ENCODE data around the gene DNAH11.

DNA sequence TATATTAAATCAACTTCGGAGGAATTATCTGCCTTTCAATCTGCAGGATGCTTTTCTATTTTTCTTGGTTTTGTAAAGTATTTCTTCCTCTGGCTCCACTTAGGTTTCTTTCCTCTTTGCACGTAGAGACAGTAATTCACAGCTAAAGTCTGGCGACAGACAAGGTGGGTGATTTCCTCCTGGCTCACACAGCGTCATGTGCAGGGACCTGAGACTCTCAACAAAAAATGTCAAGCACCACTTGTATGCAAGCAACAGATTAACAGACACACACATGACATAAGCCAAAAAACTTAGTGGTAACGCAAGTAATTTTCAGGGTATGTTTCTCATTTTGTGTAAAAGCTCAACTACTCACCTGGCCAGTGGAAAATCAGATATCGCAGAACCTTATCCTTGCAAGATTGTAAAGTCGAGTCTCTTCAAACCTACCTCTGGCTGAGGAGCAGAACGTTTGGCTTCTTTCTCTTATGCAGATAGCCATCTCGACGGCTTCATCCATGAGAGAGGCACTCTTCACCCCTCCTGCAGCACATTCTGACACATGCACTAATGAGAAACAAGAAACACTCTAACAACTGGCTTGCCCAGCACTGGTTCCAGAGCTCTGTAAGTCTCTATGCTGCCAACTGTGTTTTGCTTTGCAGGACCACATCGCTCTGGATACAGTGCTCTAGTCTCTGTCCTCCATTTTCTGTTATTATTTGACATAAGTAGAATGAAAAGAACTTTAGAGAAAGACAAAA, 214.9 kb downstream of the DNAH11 start:
- TF ChIP-seq, protein P1, sequence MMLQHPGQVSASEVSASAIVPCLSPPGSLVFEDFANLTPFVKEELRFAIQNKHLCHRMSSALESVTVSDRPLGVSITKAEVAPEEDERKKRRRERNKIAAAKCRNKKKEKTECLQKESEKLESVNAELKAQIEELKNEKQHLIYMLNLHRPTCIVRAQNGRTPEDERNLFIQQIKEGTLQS (IDR thresholded peaks at IDR 0.05): no peak
- TF ChIP-seq, protein P2, sequence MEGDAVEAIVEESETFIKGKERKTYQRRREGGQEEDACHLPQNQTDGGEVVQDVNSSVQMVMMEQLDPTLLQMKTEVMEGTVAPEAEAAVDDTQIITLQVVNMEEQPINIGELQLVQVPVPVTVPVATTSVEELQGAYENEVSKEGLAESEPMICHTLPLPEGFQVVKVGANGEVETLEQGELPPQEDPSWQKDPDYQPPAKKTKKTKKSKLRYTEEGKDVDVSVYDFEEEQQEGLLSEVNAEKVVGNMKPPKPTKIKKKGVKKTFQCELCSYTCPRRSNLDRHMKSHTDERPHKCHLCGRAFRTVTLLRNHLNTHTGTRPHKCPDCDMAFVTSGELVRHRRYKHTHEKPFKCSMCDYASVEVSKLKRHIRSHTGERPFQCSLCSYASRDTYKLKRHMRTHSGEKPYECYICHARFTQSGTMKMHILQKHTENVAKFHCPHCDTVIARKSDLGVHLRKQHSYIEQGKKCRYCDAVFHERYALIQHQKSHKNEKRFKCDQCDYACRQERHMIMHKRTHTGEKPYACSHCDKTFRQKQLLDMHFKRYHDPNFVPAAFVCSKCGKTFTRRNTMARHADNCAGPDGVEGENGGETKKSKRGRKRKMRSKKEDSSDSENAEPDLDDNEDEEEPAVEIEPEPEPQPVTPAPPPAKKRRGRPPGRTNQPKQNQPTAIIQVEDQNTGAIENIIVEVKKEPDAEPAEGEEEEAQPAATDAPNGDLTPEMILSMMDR (IDR thresholded peaks at IDR 0.05; ENCODE audit: low read depth, low read length, missing input control): no peak
- TF ChIP-seq GABPA (IDR thresholded peaks at IDR 0.05 in 1 of 2, conservative IDR thresholded peaks at IDR 0.05 in 1 of 2): no peak
- no peak for TF ChIP-seq TAF1 (conservative IDR thresholded peaks at IDR 0.05)
- TF ChIP-seq EGR1 (IDR thresholded peaks at IDR 0.05; ENCODE audit: low read depth in 2 of 2): no peak
- TF ChIP-seq, protein P3, sequence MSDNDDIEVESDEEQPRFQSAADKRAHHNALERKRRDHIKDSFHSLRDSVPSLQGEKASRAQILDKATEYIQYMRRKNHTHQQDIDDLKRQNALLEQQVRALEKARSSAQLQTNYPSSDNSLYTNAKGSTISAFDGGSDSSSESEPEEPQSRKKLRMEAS (IDR thresholded peaks at IDR 0.05): no peak
- no peak for TF ChIP-seq SP1 (IDR thresholded peaks at IDR 0.05)
- TF ChIP-seq, protein P4, sequence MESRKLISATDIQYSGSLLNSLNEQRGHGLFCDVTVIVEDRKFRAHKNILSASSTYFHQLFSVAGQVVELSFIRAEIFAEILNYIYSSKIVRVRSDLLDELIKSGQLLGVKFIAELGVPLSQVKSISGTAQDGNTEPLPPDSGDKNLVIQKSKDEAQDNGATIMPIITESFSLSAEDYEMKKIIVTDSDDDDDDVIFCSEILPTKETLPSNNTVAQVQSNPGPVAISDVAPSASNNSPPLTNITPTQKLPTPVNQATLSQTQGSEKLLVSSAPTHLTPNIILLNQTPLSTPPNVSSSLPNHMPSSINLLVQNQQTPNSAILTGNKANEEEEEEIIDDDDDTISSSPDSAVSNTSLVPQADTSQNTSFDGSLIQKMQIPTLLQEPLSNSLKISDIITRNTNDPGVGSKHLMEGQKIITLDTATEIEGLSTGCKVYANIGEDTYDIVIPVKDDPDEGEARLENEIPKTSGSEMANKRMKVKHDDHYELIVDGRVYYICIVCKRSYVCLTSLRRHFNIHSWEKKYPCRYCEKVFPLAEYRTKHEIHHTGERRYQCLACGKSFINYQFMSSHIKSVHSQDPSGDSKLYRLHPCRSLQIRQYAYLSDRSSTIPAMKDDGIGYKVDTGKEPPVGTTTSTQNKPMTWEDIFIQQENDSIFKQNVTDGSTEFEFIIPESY (IDR thresholded peaks at IDR 0.05): no peak
- no peak for TF ChIP-seq JUND (IDR thresholded peaks at IDR 0.05)
- TF ChIP-seq YY1 (IDR thresholded peaks at IDR 0.05): no peak
- TF ChIP-seq FOXA1 (IDR thresholded peaks at IDR 0.05): no peak
- TF ChIP-seq NR2F2 (IDR thresholded peaks at IDR 0.05): no peak
- TF ChIP-seq, protein P5, sequence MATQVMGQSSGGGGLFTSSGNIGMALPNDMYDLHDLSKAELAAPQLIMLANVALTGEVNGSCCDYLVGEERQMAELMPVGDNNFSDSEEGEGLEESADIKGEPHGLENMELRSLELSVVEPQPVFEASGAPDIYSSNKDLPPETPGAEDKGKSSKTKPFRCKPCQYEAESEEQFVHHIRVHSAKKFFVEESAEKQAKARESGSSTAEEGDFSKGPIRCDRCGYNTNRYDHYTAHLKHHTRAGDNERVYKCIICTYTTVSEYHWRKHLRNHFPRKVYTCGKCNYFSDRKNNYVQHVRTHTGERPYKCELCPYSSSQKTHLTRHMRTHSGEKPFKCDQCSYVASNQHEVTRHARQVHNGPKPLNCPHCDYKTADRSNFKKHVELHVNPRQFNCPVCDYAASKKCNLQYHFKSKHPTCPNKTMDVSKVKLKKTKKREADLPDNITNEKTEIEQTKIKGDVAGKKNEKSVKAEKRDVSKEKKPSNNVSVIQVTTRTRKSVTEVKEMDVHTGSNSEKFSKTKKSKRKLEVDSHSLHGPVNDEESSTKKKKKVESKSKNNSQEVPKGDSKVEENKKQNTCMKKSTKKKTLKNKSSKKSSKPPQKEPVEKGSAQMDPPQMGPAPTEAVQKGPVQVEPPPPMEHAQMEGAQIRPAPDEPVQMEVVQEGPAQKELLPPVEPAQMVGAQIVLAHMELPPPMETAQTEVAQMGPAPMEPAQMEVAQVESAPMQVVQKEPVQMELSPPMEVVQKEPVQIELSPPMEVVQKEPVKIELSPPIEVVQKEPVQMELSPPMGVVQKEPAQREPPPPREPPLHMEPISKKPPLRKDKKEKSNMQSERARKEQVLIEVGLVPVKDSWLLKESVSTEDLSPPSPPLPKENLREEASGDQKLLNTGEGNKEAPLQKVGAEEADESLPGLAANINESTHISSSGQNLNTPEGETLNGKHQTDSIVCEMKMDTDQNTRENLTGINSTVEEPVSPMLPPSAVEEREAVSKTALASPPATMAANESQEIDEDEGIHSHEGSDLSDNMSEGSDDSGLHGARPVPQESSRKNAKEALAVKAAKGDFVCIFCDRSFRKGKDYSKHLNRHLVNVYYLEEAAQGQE (IDR thresholded peaks at IDR 0.05): no peak

Data from liver (tissue), 3 donors.